ENCODE measurements around the gene DMGDH. TPM values are rescaled to one million over a fixed set of nuclear protein-coding genes. Genes with fewer than 3 reads are reported as not detected.

The DMGDH gene
- total RNA-seq, 2 experiments from 2014 or later, result 0.63 TPM; not detected in 1

DNA sequence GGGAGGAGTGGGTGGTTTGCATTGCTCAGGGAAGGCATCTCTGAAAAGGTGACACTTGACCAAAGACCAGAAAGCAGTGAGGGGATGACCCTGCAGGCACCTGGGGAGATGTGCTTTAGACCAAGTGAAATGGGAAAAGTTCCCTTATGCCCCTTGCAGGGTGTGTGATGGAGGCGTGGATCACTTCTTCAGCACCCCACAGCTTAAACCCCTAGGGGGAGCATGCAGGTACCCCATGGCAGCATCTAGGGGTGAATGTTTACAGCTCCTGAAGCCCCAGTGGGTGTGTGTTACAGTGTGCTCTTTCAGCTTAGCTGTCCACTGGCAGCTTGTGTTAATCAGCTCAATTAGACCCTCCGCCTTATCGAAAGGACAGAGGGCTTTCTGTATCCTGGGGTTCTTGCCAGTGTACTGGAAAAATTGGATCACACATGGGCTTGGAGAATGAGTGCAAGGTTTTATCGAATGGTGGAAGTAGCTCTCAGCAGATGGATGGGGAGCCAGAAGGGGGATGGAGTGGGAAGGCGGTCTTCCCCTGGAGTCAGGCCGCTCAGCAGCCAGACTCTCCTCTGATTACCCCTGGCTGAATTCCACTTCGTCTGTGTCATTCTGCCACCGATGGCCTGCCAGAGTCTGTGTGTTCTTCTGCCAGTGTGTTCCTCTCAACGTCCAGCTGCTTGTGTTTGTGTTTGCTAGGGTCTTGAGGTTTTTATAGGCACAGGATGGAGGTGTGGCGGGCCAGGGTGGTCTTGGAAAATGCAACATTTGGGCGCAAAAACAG is 6.4 kb upstream of the DMGDH start:
- ChIA-PET CTCF (no interaction called here), POLR2A (no interaction called here)

DNA sequence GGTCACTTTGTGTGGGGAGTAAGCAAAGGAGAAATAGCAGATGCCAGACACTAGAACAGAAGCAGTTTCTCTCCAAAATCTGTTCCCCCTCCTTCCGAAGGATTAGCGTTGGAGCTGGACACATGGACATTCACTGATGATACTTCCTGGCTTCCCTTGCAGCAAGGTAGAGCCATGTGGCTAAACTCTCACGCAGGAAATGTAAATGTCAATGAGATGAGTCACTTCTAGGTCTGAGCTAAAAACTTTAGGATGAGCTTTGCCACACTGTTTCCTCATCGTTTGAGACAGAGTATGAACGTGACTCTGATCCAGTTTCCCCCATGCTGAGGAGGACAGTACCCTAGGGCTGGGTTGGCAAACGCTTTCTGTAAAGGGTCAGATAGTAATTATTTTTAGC is 5.2 kb upstream of the DMGDH start:
- ChIA-PET CTCF (no interaction called here), POLR2A (no interaction called here)

DNA sequence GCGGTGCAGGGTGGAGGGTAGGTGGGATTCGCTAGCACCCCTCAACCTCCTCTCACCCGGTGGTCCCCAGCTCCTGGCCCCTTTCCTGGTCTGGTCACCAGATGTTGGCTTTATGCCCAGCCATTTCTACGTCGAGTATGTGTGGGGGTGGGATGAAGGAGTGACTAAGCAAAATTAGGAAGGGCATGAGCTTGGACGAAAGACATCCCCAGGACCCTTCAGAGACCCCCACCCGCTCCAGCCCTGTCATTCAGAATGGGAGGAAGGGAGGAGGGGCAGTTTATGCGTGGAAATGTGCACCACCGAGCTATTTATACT is 835 bp upstream of the DMGDH start:
- CTCF ChIA-PET, result no interaction called here
- POLR2A ChIA-PET, result no interaction called here

DNA sequence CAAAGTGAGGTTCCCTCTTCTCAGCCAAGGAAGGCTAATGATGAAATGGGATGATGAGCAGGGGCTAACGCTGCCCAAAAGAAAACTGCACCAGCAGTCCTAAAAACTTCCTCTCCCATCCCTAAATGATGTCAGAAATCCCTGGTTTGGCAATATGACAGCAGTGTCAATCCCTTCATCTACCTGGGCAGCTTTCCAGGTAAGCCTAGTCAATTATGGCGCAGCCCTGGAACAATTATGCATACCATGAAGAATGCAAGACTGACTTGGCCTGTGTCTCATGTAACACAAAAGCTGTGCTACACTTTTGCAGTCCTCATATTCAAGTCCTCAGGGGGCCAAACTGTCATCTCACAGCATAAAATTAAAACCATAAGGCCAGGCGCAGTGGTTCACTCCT is 7.0 kb downstream of the DMGDH start:
- POLR2A ChIA-PET, result no interaction called here
- CTCF ChIA-PET, result no interaction called here

DNA sequence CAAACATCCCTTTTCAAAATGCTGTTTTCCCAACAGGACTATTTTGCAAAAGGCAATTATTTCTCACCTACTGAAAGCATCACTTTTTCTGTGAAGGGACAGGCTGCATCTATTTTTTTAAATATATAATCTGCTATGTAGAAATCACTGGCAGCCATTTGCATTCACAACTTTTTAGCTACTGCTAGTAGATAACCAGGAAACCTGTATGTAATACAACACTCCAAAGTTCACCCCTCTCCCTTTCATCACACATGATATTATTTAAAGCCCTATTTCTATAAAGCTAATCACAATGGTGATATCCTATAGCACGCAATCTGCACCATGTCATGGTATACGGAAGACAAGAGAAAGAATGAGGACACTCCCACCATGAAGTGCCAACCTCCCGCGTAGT is 9.8 kb downstream of the DMGDH start:
- CTCF ChIA-PET, result interaction anchor here (0.6 kb wide), 1 partner anchor 29 kb away, joined by 4 read pairs; no protein-coding TSS in a partner anchor
- POLR2A ChIA-PET, result no interaction called here

DNA sequence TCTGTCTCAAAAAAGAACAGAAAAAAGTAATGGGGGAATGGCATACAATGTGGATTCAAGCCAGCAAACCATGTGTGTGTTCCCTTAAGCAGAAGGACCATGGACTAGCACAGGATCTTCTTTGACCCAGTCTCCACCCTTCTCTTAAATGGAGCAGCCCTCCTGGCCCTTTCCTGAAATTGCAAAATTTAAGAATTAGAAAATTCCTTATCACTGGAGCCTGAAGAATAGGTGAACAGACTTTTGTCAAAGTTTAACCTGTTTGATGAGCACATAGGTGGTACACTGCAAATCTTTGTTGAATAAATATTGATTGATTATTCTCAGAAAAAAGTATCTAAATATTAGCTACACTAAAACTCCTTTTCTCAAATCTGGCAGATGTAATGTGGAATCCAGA is 12.6 kb downstream of the DMGDH start:
- POLR2A ChIA-PET, result no interaction called here
- CTCF ChIA-PET, result no interaction called here

DNA sequence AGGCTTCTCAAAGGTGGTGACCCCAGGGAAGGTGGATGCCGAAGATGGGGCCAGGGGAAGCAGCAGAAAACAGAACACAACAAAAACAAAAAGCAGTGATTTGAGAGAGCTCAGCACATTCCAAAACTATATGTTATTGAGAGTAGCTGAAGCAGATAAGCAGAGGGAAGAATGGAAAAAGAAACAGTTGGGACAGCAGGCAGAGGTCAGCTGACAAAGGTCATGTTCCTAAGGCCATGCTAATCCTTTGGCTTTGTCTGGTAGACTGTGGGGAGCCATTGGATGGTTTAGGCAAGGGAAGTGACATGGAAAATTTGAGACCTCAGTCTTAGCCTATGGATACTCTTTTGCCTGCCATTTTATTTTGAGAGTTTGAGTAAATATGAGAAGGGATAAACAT is 14.5 kb downstream of the DMGDH start:
- ChIA-PET CTCF (no interaction called here), POLR2A (no interaction called here)

DNA sequence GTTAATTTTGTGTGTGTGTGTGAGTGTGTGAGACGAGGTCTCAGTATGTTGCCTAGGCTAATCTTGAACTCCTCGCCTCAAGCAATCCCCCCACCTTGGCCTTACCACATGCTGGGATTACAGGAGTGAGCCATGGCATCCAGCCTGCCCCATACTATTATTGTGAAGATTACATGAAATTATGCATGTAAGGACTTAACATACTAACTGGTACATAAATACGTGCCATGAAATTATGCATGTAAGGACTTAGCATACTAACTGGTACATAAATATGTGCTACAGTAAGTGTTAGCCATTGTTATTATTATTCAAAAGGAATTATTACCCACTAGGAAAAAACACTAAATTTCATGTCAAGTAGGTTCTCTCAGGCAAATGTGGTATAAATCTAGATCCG is 16.2 kb downstream of the DMGDH start:
- CTCF ChIA-PET, result no interaction called here
- POLR2A ChIA-PET, result no interaction called here

DNA sequence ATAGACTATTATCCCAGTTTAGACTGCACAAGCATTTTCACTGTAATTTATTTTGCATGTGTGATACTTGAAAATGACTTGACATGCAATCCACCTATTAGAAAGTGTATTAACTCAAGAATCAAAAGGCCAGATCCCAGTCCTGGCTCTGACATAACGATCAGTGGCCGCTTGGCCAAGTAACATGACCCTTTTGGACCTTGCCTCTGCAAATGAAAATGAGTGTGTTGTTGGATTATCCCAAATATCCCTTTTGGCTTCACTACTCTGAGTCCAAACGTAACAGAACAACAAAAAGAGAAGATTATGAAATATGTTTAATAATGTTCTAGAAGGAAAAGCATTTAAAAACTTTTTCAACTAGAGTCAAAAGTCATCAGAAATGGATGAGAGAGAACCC is 19.0 kb downstream of the DMGDH start:
- CTCF ChIA-PET, result no interaction called here
- POLR2A ChIA-PET, result no interaction called here

DNA sequence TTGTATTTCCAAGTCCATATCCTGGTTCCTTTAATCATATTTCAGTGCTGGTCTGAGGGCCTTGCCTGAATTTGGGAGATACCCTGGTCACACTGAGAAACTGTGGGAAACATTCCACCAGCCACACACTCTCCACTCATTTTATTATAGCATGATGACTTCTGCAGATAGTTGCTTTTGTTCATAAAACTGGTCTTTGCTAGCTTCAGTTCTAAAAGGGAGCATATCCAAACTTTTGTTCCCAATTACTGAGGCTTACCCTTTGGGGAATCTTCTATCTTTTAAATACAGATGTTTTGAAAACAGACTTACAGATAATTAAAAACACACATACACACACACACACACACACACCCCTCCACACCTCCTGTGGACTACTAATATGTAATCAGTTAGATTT is 21.0 kb downstream of the DMGDH start:
- POLR2A ChIA-PET, result no interaction called here
- CTCF ChIA-PET, result interaction anchor here (1.2 kb wide), 1 partner anchor 25 kb away, joined by 3 read pairs; no protein-coding TSS in a partner anchor

DNA sequence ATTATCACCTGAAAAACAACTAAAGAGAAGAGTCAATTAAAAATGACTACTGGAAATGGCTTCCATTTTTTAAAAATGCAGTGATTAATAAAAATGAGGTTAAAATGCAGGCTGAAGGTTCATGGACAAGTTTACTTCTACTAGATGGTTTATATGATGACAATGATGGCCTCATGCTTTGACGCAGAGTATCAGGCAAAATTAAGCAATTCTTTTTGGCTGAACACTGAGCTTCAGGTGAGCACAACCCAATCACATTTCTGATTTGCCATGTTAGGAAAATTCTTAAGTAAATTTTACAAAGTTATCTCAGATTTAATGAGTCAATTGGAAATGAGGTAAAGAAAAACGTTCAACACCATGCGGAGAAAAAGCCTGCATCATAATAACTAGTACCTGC is 22.3 kb downstream of the DMGDH start:
- POLR2A ChIA-PET, result no interaction called here

DNA sequence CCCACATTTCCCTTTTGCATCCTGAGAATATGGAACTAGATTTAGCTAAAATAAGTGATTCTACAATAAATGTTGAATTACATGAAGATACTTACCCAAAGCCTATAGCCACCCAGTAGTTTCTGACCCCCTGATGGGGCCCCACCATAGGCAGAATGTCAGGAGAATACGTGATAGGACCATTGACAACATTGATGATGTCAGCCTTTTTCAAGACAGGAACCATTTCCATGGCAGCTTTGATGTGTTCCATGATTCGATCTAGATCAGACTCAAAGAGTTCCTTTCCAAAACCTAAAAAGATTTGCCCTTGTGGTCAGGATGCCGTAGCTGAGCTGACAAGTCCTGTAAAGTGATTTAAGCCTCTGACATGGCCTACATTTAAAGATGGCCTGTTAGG is 27.3 kb downstream of the DMGDH start:
- POLR2A ChIA-PET, result no interaction called here
- CTCF ChIA-PET, result no interaction called here

More for the DNA sequence above, 22.3 kb downstream of the DMGDH start:
- CTCF ChIA-PET, result no interaction called here

DNA sequence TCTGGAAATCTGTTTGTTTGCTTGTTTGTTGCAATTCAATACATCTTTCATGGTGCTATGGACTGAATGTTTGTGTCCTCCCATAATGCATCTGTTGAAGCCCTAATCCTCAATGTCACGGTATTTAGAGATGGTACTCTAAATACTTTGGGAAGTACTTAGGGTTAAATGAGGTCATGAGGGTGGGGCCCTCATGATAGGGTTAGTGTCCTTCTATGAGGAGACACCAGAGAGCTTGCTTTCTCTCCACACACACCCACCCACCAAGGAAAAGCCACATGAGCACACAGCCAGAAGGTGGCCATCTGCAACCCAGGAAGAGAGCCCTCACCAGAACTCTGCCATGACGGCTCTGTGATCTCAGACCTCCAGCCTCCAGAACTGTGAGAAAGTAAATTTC is 32.7 kb downstream of the DMGDH start:
- CTCF ChIA-PET, result no interaction called here
- POLR2A ChIA-PET, result no interaction called here

DNA sequence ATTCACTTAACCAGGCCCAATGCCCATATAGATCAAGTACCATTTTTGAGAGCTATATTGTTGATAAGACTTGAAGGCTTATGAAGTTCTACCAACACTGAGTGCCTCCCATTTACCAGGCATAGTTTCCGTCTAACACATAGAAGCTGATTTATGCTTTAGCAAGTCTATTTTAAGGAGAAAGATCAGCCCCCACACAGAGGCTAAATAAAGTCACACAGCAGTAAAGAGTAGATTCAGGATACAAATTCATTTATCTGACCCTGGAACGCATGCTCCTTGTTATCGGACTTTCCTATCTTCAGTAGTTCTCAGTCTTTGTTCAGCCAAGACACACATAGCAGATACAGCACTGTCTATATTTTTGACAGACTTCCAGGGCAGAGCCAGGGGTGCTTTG is 34.2 kb downstream of the DMGDH start:
- ChIA-PET CTCF (no interaction called here), POLR2A (no interaction called here)

DNA sequence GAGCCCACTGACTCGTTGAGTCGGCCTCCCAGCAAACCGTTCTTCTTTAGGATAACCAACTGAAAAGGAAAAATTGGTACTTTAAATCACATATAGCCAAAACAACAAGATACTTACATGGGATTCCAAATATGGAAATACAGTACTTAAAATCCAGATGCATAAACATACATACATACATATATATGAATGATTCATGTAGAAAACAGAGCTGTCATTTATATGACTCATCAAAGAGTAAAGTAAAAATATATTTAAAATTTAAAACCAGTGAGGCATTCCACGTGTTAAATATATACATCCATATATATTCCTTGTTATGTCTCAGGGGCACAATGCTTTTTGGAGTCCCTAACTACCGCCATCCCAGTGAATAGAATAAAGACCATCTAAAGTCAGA is 36.7 kb downstream of the DMGDH start:
- ChIA-PET CTCF (no interaction called here), POLR2A (no interaction called here)

DNA sequence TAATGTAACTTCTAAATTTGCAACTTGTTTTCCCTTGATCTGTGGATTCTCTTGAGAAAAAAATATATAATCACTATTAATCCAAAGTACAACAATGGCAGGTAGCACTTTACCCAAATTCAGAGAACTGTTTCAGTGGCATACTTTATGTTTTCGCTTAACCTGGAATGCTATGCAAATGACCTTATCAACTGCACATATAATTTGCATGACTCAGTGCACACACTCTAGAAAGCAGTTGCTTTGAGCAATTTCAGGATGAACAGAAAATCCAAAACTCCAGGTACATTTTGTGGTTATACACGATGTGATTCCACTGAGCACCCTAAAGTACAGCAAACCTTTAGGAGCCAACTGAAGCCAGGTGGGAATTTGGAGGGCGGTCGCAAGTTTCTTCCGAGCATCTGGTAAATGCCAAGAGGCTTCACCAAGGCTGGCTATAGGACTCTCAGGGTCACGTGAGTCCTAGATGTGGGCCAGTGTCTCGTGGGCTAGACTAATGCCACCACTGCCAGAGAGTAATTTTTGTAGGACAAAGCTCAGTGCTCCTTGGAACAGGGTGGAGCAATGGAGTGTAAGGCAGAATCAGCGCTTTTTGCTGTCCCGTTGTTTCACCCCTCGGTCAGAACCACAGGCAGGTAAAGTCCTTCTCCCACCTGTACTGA is 37.3 kb downstream of the DMGDH start:
- POLR2A ChIA-PET, result no interaction called here
- CTCF ChIA-PET, result no interaction called here

DNA sequence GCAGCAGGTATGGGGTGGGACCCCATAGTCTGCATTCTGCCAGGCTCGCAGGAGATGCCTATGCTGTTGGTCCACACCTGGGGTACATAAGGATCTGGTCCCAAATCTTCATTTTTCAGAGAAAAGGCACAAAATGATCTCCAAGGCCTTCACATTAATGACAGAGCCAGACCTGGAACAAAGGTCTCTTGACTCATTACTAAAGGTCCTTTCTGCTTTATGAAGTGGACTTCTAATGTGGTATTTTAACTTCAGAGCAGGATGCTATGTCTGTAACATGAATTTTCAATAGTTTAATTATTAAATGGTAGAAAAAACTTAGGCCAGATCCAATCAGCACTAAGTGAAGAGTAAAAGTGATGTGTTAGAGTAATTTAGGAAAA is 38.0 kb downstream of the DMGDH start:
- POLR2A ChIA-PET, result no interaction called here
- CTCF ChIA-PET, result no interaction called here

DNA sequence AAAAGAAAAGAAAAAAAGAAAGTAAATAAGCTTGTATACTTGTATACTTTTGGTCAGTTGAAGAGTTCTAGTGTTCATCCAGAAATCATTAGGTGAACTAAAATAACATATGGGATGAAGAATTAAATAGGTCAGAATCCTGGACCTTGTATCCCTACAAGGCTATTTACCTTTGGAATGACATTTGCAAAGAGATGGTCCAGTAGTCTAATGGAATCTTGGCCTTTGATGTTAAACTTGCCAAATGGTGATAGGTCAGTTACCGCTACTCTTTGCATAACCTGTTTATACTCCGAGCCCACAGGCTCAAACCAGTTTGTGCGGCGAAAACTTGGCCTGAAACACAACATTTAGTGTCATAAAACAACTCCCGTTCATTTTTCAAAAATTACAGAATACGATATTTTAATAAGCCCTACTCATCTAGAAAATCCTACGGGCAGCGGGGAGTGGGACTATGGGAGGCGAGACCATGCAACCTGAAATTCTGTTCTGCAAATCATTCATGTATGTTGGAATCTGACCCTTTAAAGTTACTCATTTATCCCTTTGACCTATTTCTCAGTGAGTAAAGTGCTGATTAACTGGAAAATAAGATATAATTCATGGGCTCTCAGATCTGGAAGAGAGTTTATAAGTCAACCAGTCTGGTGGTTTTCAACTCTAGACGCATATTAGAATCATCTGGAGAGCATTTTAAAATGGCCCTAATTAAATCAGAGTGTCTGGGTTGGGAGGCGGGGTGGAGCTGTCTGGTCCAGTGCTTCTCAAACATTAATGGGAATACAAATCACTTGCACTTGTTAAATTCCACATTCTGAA is 38.6 kb downstream of the DMGDH start:
- CTCF ChIA-PET, result interaction anchor here (0.7 kb wide), 1 partner anchor 103 kb away, joined by 4 read pairs; no protein-coding TSS in a partner anchor
- POLR2A ChIA-PET, result no interaction called here

DNA sequence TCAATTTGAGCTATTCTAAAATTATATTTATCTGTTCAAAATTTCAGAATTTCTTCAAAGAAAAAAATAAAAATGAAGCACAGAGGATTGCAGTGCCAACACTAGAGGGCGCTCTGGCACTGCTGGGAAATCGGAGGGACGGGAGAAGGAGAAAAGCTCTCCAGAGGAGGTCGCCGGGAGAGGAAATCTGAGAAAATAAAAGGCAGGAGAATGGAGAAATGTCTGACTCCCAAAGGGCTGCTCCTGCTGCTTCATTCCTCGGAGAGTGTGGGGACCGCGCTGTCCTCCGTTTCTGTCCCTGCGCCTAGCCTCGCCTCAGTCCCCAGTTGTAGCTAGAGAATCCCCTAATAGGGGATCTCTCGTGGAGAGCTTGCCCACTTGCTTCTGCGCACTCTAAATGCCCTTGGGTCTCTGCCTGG is 44.4 kb downstream of the DMGDH start:
- CTCF ChIA-PET, result interaction anchor here (0.7 to 1.8 kb wide), 16 partner anchors 9 to 139 kb away, joined by 3 to 23 read pairs (median 4); partner anchors contain the start of gene ARSB
- POLR2A ChIA-PET, result no interaction called here

DNA sequence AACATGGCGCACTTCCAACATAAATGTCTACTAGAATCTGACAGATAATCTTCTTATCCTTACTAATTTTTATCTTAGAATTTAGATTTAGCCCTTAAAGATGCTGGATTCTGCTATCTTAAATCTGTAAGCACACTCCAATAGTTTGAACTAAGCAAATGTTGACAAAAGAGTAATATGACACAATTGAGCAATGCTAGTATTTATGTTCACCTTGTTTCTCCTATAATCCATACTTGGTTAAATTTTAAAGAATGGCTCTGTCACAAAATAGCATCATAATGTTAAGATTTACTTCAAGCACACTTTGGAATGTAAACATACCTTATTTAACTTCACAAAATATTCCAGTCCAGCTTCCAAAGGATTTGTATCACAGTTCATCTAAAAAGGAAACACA is 45.5 kb downstream of the DMGDH start:
- CTCF ChIA-PET, result interaction anchor here (1.1 to 1.8 kb wide), 4 partner anchors 39 to 110 kb away, joined by 3 to 23 read pairs (median 8); partner anchors contain the start of gene ARSB
- POLR2A ChIA-PET, result no interaction called here

DNA sequence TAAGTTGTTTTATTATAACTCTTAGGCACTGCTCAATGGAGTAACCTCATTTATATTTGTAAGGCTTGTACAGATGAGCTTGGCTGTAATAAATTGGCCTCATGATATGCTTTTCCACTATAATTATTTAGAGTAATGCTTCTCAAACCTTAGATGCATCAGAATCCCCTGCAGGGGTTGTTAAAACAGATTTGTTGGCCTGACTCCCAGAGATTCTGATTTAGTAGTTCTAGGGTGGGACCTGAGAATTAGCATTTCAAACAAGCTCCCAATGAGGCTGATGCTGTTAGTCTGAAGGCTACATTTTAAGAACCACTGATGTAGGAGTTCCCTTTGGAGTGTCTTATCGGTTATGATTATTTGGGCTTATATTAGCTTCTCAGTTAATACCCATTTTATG is 46.1 kb downstream of the DMGDH start:
- ChIA-PET POLR2A (no interaction called here), CTCF (interaction anchor here (0.9 to 4.8 kb wide), 2 partner anchors 35 to 110 kb away, joined by 3 to 34 read pairs; no protein-coding TSS in a partner anchor)
